Inflammatory macrophage treated with lipopolysaccharide for 4 hours (primary cell): ENCODE results near the gene ANXA8.

Experiments
- DNase-seq: peaks from one replicate; pipeline ENCODE4 v3.0.0-alpha.2; 2020

Gene ANXA8

GRCh38 chr10:47447209-47447608 is 36.7 kb downstream of the ANXA8 start:
- no peak for DNase-seq

DNA sequence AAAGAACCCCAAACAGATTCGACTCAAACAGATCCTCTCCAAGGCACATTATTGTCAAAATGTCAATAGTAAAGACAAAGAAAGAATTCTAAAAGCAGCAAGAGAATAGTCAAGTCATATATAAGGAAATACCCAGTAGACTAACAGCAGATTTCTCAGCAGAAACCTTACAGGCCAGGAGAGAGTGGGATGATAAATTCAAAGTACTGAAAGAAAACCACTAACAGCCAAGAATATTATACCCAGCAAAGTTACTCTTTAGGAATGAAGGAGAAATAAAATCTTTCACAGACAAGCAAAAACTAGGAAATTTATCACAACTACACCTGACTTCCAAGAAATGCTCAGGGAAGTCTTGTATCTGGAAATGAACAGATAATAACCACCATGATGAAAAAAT is 38.2 kb downstream of the ANXA8 start:
- DNase-seq: no peak

- DNase-seq: no peak
Measured at GRCh38 chr10:47444047-47444446, 39.9 kb downstream of the ANXA8 start.

DNA sequence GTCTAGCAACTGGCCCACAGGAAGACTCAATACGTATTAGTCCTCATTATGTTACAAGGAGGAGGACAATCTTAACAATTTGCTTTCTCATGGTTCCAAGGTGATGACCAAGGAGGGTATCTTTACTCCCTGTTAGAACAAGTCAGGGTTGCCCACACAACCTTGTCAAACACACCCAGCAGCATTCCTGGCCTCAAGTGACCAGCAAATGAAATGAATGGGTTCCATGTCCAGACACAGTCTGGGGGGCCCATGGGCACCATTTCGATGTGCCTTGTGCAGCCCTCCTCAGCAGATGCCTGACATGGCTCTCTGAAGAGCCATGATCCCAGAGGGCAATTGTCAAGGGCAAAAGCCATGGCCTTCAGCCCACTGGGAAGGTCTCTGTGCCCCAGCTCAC is 40.8 kb downstream of the ANXA8 start:
- no peak for DNase-seq

- no peak for DNase-seq
Measured at GRCh38 chr10:47442351-47442750, 41.6 kb downstream of the ANXA8 start.

- no peak for DNase-seq
Measured at GRCh38 chr10:47441938-47442337, 42.0 kb downstream of the ANXA8 start.

- DNase-seq: no peak
Measured at GRCh38 chr10:47440207-47440606, 43.7 kb downstream of the ANXA8 start.

DNA sequence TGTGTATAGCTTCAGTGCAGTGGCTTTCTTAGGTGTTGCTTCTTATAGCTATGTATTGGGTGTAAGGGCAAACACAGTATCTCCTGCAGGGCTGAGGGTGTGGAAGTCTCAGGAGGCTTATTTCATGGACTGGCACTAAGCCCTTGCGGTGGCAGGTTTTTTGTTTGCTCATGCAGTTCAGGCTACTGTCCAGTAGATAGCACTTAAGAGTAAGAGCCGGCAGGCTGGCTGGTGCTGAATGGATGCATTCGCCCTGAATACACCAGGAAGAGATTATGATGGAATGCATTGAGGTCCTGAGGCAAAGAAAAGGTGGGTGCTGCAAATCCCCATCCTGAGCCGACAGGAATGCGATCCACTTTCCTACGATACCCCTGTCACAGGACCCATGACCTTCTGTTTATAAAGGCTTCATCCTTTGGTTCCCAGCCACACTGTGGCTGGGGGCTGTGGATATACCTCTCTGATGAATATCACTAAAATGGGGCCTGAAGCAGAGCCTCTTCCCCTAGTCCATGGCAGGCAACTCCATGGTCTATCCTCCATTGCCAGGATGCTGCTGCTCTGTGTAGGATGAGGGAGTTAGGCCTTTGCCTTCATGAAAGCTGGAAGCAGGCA is 44.9 kb downstream of the ANXA8 start:
- no peak for DNase-seq

GRCh38 chr10:47435081-47435480 is 48.8 kb downstream of the ANXA8 start:
- DNase-seq: no peak

- DNase-seq: no peak
Measured at GRCh38 chr10:47425813-47426419, 58.0 kb downstream of the ANXA8 start.

DNA sequence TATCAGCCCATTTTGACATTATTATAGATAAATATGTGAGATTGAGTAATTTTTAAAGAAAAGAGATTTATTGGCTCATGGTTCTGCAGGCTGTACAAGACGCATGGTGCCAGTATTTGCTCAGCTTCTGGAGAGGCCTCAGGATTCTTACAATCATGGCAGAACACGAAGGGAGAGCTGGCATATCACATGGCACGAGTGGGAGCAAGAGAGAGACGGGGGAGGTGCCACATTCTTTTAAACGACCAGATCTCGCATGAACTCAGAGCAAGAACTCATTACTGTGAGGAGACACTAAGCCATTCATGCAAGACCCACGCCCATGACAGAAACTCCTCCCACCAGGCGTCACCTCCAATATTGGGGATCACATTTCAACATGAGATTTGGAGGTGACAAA is 59.7 kb downstream of the ANXA8 start:
- no peak for DNase-seq

DNA sequence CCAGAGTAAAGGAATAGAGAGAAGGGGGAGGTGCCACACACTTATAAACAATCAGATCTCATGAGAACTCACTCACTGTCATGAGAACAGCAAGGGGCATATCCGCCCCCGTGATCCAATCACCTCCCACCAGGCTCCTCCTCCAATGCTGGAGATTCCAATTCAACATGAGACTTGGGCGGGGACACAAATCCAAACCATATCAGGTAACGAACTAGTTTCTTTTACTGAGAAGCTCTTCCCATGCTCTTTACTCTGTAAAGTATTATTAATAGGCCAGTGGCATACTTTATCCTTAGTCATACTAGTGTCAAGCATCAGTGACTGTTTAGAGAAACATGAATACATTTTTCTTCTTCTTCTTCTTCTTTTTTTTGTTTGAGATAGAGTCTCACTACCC is 60.4 kb downstream of the ANXA8 start:
- no peak for DNase-seq

- no peak for DNase-seq
Measured at GRCh38 chr10:47421057-47421952, 62.6 kb downstream of the ANXA8 start.

GRCh38 chr10:47420305-47421056 is 63.4 kb downstream of the ANXA8 start:
- DNase-seq: no peak

DNA sequence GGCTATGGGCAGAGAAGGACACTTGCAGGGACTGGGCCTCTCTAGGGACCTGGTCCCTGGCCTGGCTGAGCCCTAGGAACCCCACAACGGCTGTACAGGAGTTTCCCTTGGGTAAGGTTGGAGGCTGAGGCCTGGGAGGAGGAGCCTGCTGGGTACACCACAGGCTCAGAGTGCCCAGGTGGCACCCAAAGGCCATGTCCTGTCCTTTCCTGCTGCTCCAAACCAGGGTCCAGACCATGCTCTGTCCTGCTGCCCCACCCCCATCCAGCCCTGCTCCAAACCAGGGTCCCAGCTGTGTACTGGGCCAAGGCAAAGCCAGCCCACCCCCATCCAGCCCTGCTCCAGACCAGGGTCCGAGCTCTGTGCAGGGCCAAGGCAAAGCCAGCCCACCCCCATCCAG is 64.5 kb downstream of the ANXA8 start:
- DNase-seq: no peak

DNA sequence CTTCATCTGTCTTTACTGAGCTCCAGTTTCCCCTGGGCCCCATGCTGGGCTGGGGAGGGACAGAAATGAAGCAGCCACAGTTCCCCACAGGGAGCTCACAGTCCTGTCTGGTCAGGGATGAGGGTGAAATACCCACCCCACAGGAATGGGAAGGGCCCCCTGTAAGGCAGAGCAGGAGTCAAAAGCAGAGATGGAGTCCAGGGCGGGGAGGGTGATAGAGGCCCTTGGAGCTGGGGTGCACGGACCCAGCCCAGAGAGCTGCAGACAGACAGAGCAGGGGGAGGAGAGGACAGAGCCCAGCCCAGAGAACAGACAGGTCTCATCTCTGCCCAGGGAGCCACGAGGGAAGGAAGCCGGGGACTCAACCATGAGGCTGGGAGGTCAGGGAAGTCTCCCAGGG is 64.9 kb downstream of the ANXA8 start:
- DNase-seq: no peak

DNA sequence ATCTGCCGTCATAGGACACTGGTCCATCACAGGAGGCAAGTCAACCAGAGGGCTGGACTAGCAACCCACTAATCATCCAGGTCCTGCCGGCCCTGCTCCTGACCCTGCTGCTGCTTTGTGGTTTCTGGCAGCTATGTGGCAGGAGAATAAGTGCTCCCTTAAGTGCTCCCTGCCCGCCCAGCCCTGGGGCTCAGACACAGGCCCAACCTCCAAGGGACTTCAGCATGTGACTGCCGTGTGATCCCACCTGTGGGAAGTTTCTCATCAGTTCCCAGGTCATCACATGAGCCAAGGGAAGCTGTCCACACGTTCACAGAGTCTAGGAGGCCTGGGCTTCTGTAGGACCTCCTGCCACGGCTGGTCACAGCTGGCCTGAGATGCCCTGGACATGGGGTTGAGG is 65.6 kb downstream of the ANXA8 start:
- no peak for DNase-seq
